DMS79 (cell line): ENCODE results near the gene COPZ2.
"Not testable (repeated sequence)": the region's sequence is repeated elsewhere in the genome, so short reads cannot be mapped to it uniquely, and the experiment has no call there.

Experiments
- DNase-seq: peaks from one replicate; lab custom pipeline; 2025; lab: John Stamatoyannopoulos, UW

The COPZ2 gene

DNA sequence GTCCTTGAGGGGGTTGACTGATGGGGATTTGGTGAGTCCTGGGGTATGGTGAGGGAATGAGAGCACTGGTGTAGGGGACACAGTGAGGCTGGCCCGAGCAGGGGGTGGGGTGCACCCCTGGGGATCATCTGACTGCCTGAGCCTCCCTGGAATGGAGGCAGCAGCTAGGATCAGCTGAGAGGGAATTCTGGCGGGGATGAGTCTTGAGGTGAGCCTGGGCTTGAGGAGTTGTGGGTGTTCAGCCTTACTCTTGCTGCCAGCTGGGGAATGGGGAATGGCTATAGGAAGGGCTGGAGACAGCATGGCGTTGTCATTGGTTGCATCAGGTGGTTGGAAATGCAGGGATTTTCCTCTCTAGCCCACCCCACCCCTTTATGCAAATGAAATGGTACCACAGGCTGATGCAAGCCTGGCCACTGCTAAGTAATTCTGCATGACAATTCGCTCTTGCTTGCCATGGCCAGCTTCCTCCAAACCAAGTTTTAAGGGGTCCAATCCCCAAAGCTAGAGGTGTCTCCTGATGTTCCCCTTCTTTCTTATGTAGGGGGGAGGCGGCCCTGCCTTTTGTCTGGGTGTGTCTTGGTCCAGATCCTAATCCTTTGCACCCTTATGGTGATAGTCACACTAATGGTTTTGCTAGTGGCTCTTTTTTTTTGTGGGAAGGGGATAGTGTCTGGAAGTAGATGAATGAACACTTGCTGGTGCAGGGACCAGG lies 18.1 kb upstream of the COPZ2 start:
- DNase-seq = no peak

DNA sequence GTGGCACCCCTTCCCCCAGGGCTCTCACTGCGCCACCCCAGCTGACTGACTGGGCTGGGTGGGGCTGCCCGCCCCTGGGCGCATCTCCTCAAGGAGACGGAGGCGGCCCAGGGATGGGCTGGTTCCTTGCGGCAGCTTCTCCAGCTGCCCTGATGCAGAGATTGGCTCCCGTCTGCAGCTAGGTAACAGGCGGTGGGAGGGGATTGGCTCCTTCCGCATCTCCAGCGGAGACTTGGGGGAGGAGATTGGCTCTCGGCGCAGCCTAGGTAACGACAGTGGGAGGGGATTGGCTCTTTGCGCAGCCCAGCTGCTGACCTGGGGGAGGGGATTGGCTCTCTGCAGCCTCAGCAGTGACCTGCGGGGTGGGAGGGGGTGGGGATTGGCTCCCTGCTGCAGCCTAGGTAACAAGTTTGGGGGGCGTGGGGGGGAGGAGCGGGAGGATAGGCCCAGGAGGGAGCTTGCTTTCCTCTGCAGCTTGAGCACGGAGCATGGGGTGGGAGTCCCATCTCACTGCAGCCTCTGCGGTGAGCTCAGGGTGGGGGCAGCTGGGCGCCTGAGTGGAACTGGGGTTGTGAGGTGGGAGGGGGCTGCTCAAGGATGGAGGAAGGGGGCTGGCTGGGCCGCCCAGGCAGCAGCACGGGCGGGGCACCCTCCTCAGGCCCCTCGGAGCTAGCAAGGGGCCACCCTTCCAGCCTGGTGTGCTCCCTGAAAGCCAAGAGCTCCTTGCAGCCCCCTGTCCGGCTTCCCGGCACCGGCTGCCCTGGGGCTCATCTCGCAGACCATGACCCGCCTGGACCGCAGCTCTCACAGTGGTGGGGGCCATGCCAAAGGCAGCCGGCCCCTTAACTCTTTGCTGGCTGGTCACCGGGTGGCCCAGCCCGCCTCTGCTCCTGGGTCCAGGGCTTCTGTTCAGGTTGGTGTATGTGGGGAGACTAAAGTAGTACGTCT lies 16.9 kb upstream of the COPZ2 start:
- peak; percentile 92 for DNase-seq

DNA sequence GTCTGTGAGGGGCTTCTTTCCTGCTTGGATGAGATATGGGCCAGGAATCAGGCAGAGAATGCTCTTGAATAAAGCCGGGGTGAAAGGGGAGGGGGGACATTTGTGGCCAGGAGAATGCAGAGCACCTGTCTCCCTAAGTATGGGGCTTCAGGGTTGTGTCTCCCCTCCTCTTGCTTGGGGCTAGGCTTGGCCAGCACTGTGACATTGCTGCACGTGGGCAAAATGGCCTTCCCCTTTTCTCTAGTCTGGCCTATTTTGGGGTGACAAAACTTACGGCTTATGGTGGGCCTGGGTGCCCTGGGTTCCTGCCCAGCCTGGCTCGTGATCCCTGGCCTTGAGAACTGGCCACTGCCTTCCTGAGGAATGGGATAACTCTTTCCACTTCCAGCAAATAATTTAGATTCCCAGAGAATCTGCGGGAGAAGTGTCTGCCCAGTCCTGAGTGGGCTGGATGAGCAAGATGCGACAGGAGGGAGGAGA lies 16.2 kb upstream of the COPZ2 start:
- DNase-seq = no peak

DNA sequence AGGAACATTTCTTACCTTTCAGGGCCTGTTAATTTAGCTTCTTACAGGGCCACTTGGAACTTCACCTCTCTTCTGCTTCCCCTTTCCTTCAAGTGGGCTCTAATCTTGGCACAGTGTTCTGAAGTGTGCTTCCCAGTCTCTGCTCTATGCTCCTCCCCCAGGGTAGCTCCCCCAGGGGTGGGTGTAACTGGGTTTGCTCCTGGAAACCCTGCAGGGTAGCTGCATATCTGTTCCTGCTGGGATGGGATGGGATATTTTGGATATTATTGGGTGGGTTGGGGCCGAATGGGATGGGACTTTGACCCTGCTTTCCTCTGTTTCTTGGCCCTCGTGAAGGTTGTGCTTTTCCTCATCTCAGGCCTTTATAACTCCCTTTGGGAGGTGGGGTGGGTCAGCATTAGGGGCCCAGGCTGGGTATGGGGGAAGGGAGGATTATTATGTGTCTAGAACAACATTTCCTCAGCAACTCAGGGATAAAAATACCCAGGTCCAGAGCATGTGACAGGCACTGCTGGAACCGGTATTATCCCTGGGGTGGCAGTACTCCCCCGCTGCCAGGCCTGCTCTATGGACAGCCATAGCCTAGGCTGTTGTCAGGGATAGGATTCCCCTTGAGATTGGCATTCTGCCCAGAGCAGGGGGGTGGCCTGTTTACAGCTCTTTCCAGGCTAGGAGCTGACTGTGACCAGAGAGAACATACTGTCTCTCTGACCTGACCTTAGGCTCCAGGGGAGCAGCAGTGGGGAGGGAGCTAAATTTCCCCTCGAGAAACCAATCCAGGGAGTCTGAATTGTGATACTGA lies 15.6 kb upstream of the COPZ2 start:
- DNase-seq = peak; percentile 37

DNA sequence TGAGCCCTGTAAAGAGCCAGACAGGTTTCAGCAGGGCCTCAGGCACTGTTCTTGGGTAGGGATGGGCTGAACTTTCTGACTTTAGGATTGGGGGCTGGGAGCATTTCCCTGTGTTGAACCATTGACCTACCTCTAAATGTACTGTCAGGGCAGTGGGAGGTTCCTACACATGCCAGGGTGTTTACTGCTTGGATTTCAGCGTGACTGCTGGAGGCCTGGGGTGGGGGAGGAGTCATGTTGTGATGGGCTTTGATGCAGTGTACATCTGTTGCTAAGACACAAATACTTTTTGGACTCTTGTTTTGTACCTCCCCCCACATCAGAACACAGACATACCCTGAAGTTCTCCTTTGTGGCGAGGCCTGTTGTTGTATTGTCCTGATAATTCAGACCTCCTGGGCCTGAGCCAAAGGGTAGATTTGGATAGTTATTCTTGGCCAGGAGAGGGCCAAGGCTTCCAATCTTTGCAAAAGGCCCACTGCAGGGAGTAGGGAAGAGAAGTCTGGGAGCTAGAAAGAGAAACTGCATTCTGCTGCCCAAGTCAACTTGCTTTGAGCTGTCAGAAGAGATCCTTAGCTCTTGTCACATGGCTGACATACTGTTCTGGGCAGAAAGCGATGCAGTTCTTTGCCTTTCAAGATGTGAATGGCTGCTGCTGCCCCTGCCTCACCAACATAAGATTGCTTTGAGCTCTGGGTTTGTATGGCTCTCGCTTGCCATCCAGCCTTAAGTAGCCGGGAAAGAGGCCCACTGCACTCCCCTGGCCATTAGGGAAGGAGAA lies 14.3 kb upstream of the COPZ2 start:
- no peak for DNase-seq

DNA sequence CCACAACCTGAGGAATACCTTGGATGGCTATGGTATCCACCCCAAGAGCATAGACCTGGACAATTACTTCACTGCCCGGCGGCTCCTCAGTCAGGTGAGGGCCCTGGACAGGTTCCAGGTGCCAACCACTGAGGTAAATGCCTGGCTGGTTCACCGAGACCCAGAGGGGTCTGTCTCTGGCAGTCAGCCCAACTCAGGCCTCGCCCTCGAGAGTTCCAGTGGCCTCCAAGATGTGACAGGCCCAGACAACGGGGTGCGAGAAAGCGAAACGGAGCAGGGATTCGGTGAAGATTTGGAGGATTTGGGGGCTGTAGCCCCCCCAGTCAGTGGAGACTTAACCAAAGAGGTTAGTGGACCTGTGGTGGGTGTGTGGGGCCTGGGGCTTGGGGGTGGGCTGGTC lies 13.7 kb upstream of the COPZ2 start:
- DNase-seq = no peak

DNA sequence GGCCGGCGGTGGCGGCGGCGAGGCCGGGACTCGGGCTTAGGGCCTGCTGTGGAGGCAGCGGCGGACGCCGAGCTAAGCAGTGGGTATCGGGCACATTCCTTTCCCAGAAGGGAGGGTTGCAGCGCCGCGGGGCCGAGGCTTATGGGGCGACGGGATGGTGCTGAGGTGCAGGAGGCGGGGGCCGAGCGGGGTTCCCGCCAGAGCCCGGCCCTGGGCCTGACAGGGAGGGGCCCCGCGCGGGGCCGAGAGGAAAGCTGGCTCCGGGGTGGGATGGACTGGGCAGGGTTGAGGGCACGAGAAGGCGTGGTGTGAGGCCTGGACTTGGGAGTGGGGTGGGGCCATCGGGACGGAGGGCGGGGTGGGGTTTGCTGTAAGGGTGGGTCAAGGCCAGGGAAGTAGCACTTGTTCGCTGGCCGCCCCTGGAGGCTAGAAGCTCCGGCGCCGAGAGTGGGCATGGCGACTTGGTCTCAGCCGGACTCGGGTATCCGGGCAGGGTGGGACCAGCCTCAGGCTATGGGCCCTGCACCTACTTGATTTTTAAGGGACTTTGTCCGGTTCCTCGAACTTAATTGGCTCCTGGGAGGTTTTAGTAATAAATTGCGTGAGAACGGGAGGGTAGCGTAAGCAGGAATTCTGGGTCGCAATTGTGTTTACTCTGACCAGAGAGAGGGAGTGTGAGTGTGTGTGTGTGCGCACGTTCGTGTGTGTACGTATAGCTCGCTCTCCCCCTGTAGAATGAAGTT lies 11.0 kb upstream of the COPZ2 start:
- peak; percentile 60 for DNase-seq

DNA sequence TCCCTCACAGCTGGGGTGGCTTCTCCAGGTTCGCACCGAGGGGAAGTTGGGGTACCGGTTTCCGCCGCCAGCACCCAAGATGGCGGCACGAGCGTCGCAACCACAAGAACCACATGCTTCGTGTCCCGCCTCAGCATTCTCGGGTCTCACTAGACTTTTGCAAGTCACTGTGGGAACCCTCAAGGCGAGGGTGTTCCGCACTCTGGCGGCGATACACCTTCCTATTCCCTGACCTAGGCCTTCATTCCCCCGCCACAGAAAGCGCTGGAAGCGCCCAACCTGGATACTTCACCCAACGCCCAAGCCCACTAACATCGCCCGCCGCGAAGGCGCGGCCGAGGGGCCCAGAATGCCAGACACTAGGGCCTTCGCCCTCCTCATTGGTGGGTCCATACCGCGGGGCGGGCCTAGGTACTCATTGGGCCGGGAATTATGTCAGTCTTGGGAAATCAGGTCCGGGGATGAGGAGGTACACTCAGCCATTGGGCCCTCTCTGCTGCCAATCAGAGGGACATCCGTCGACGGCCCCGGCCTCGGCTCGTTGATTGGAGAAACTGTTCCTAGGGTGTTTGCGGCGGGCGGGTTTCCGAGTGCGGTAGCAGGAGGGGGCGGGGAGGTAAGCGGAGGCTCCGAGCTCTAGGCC lies 10.3 kb upstream of the COPZ2 start, which contains the start of gene NFE2L1:
NFE2L1 (plus strand) TSS at position 619 of the 643 bp plus-strand sequence. CDS start 2,760 bp downstream, outside the sequence.
- DNase-seq = peak; percentile 99

DNA sequence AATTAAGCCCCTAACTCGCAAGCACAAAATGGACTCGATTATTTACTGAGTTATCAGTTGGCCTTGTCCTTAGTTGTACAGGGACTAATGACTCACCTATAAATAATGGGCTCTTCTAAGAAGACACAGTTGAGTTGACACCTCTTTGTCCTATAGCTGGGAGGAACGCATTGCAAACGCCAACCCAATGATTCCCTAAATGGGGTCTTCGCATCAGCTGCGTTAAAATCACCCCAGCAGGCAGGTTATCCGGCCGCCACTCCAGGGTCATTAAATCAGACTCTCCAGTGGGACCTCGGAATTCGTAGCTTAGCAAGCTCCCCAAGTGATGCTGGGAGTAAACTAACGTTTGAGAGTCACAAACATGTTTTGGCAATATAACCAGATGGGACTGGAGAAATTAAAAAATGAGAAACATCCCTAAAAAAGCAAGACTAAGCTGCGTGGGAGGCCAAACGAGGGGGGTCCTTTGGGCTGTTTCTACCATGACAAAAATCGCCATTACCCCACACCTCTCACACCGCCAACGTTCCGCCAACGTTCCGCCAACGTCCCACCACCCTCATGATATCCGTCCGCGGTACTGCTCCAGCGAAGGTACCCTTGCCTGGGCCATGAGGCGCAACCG lies 9.6 kb upstream of the COPZ2 start:
- DNase-seq = no peak

DNA sequence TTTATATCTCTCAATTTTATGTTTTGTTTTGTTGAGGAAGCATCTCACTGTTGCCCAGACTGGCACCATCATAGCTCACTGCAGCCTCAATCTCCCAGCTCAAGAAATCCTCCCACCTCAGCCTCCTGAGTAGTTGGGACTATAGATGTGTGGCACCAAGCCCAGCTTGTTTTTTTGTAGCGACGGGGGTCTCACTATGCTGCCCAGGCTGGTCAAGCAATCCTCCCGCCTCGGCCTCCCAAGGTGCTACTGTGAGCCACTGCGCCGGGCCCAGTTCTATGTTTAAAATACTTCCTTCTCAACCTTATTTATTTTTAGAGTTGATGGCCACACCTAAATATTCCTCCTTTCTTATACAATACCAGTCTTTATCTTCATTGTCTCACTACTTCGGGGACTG lies 8.7 kb upstream of the COPZ2 start:
- no peak for DNase-seq

DNA sequence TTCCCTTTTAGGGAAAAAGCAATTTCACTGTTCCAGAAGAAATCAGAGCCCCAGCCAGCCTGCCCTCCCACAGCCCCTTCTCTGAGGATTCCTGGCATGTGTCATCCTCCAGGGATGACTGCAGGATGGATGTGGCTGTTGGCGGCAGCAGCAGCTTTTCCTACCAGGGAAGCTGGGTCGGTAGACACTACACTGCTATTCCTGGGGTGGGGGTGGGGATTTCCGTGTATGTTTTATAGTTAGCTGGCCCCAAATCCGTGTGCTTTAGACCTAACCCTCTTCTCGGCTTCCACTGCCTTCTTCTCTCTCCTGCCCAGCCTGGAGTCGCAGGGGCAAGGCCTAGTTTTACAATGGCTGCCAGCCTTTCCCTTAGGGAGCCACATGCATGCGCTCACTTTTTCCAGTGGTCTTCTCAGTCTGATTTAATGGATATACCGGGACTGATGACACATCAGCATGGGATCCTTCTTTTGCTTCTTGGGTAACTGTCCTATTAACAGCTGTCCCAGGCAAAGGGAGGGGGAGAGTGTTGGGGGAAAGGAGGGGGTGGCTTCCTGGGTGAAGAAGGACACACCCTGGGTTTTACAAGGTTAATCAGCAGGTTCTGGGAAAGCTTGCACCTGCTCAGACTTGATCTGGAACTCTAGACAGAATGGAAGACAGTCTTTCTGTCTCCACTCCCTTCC lies 7.9 kb upstream of the COPZ2 start:
- DNase-seq = no peak

DNA sequence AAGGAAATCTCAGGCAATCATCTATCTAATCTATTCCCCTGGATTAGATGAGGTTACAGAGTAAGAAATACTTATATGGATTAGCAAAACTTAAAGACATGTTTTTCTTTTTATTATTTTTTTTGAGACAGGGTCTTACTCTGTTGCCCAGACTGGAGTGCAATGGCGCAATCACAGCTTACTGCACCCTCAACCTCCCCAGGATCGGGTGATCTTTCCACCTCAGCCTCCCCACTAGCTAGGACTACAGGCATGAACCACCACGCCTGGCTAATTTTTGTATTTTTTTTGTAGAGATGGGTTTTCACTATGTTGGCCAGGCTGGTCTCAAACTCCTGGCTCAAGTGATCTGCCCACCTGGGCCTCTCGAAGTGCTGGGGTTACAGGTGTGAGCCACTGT lies 7.3 kb upstream of the COPZ2 start:
- no peak for DNase-seq

DNA sequence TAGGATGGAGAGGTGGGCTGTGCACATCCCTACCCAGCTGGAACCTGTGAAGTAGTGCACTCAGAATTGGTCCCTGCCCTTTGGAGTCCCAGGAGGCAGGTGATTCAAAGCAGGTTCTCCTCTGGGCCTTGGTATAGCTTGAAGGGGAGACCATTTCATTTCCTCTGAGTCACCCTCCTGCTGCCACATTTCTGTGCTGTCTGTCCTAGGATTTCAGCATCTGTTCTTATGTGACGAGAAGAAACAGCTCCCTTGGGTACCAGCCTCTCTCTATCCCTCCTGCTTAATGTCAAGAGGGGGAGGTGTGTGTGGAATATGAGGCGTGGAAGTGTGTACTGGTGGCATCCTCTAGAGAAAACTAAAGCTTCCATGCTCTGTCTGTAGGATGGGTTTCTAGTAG lies 5.6 kb upstream of the COPZ2 start:
- DNase-seq = no peak

DNA sequence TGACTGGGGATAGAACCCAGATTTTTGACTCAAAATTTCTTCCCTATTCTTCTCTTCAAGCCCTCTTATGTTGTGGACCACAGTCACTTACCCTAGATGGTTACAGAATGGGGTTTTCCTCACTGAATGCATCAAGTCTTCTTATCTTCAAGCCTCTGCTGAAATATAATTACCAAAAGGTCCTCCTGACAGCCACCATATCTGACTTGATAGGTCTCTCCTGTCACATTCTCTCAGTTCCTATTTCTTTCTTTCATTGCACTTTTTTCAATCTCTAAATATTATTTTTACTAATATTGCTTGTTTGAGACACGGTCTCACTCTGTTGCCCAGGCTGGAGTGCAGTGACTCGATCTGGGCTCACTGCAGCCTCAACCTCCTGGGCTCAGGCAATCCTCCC lies 1.1 kb upstream of the COPZ2 start:
- no peak for DNase-seq

DNA sequence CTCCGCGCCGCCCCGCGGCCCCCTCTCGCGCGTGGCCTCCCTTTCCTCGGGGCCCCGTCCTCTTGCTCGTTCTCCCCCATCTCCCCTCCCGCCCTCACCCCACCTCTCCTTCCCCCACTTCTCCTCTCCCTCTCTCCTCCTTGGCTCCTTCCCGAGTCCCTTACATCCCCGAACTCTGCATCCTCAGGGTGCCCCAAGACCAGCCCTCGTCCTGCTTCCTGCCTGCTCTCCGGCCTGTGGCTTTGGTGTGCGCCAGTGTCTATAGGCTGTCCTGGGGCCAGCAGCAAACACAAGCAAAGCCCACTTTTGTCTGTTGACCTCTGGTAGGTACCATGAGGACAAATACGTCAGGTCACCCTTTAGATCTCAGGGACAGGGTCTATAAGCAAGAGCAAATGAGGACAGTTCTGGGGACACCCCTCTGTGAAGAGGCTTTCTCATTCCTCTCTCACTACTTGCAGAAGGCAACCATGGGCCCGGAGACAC lies 284 bp upstream of the COPZ2 start:
- no peak for DNase-seq

DNA sequence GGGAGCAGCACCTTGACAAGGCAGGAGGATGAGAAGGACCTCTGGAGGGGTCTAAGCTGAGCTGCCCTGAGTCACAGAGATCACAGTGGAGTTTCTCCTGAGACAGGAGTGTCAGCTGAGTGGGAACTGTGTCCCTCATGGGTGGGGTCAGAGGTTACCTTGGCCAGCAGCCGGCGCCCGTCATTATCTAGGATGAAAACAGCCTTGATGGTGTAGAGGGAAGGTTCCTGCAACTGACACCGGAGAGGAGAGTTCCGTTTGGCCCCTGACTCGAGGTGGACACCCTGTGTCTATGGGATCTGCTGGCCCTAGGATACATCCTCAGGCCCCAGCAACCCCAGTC lies 933 bp downstream of the COPZ2 start:
- DNase-seq = no peak

DNA sequence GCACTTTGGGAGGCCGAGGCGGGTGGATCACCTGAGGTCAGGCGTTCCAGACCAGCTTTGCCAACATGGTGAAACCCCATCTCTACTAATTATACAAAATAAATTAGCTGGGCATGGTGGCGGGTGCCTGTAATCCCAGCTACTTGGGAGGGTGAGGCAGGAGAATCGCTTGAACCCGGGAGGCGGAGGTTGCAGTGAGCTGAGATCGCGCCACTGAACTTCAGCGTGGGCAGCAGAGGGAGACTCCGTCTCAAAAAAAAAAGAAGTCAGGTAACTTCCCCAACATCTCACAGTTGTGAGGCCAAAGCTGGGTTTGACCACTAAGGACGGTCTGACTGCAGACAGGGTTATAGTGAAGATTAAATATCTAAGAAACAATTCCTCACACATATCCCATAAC lies 2.9 kb downstream of the COPZ2 start:
- DNase-seq = not testable (repeated sequence)

DNA sequence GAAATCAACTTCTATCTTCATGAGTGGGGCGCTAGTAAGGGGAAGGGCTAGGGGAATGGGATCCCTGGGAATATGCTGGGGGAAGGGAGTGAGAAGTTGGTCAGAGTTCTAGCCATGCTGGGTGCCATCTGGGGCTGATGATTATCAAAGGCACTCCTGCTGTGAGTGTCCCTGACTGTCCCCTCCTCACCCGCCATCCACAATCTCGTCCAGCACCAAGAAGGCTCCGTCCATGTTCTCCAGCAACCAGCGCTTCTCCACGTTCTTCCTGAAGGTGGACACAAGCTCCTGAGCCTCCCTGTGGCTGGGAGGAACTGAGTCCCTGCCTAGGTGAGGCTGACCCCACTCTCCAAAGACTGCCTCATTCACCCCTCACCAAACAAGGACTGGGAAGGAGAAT lies 5.6 kb downstream of the COPZ2 start:
- DNase-seq = no peak

DNA sequence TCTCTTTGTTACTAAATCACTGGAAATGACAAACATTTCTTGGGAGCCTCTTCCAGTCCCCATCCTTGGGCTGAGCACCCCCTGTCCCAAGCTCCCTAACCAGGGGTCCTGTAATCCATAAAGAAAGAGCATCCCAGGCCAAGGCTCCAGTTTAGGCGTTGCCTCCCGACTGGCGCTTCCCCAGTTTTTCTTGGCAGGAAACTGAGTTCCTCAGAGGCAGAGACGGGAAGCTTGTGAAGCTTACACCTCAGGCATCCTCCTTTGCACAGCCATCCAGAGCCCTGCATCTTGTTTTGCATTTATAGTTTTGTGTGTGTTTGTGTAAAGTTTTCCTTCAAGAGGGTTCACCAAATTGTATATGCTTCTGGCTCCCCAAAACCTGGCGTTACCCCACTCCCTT lies 7.1 kb downstream of the COPZ2 start:
- DNase-seq = no peak
